Natural killer cell (primary cell): ENCODE measurements around the gene KMO. TPM values are rescaled to one million over a fixed set of nuclear protein-coding genes. Genes with fewer than 3 reads are reported as not detected.

Experiments used
- ATAC-seq, 3 donors: fragments of 150-1000 bp in 2 of 3; fragments of 200-7000 bp in 1 of 3; cut with Tn5 transposase; 1 replicate in 1 of 3; 2 replicates in 2 of 3; pipeline ENCODE4 v1.10.0; 2021; ENCODE audit warnings: mild to moderate bottlenecking in 2 of 3, moderate library complexity in 2 of 3
- DNase-seq, 2 donors: peaks; one replicate each; pipeline versions ENCODE4 v3.0.0 to v3.0.0-alpha.2; 2013 to 2021; ENCODE audit warnings: mixed read lengths in 1 of 2
- H3K27ac ChIP-seq: one replicate; pipeline ENCODE4 v1.5.1; 2013; ENCODE audit warnings: mild to moderate bottlenecking, low read length
- H3K27me3 ChIP-seq: one replicate; pipeline ENCODE4 v1.6.1; 2013; ENCODE audit warnings: low read length; ENCODE audit not compliant: control insufficient read depth, insufficient read depth
- H3K36me3 ChIP-seq: one replicate; pipeline ENCODE4 v1.6.1; 2013; ENCODE audit warnings: low read length; ENCODE audit not compliant: control insufficient read depth, insufficient read depth
- H3K4me1 ChIP-seq: one replicate; pipeline ENCODE4 v1.6.1; 2013; ENCODE audit warnings: low read length; ENCODE audit not compliant: control insufficient read depth, insufficient read depth
- H3K4me3 ChIP-seq: one replicate; pipeline ENCODE4 v1.5.1; 2013; ENCODE audit warnings: low read length
- H3K9me3 ChIP-seq: one replicate; pipeline ENCODE4 v1.6.1; 2013; ENCODE audit warnings: low read length; ENCODE audit not compliant: control insufficient read depth, insufficient read depth
- H3K27ac Mint-ChIP-seq, 2 donors: one replicate each; pipeline ENCODE4 v1.8.0; 2022; ENCODE audit warnings: mild to moderate bottlenecking in 2 of 2, mixed read lengths in 2 of 2, moderate library complexity in 1 of 2
- H3K27me3 Mint-ChIP-seq, 2 donors: one replicate each; pipeline ENCODE4 v1.8.0; 2022; ENCODE audit warnings: low read depth in 2 of 2, mixed read lengths in 2 of 2
- H3K36me3 Mint-ChIP-seq: one replicate; pipeline ENCODE4 v1.8.0; 2022; ENCODE audit warnings: mixed read lengths
- H3K4me1 Mint-ChIP-seq, 2 donors: one replicate each; pipeline ENCODE4 v1.8.0; 2022; ENCODE audit warnings: mixed read lengths in 2 of 2
- H3K4me3 Mint-ChIP-seq: one replicate; pipeline ENCODE4 v1.8.0; 2022; ENCODE audit warnings: mild to moderate bottlenecking, moderate library complexity, mixed read lengths
- H3K9me3 Mint-ChIP-seq, 2 donors: one replicate each; pipeline ENCODE4 v1.8.0; 2022; ENCODE audit warnings: mixed read lengths in 2 of 2
- CTCF ChIP-seq: fragments of 200-600 bp; IDR thresholded peaks from one replicate; pipeline ENCODE4 v1.8.0; 2022; ENCODE audit warnings: antibody characterized with exemption
- WGBS: methylation state at CpG from one replicate; pipeline ENCODE4 v1.1.7; 2013; ENCODE audit warnings: missing lambda C conversion rate; ENCODE audit not compliant: insufficient coverage; 5-methylcytosine and 5-hydroxymethylcytosine counted together
- intact Hi-C: fragments of 100-400 bp; cut with micrococcal nuclease; formaldehyde crosslinking; loops from one replicate; pipeline ENCODE4 v1.14.2; 2022
- total RNA-seq, 4 donors: library from RNA; stranded (reverse); fragments of 120-200 nt in 1 of 4; gene quantifications; one replicate each; pipeline versions ENCODE4 v1.2.3 to v1.2.4, GENCODE V29; 2013 to 2022

KMO gene
- total RNA-seq, 3 donors from 2014 or later (not counting 1 experiment from before 2014, with no cell fraction given) = 0.97 to 1.1 TPM; not detected in 1

GRCh38 chr1:241596633-241597032 is 64.5 kb downstream of the KMO start:
- ATAC-seq (no peak), DNase-seq (no peak)
- Histone ChIP-seq H3K27ac (no peak overlapping the region), H3K36me3 (peaks cover 6% of the 10 kb centered on the region), H3K4me3 (no peak overlapping the region), H3K4me1 (no peaks in the 10 kb centered on the region), H3K27me3 (no peaks in the 10 kb centered on the region), H3K9me3 (no peaks in the 10 kb centered on the region)
- TF ChIP-seq CTCF = no peak
- Mint-ChIP-seq H3K27me3 (no peaks in the 10 kb centered on the region), H3K36me3 (no peaks in the 10 kb centered on the region), H3K9me3 (no peaks in the 10 kb centered on the region), H3K4me3 (no peak overlapping the region), H3K4me1 (no peaks in the 10 kb centered on the region), H3K27ac (no peak overlapping the region)
- WGBS = 77% methylated on average over 6 of the region's 6 CpGs
- intact Hi-C loops = no loop called here

- no peak for DNase-seq
- WGBS = 90% methylated on average over 2 of the region's 3 CpGs
- Mint-ChIP-seq H3K4me3 (no peak overlapping the region), H3K27ac (no peak overlapping the region), H3K9me3 (no peaks in the 10 kb centered on the region), H3K36me3 (no peaks in the 10 kb centered on the region), H3K27me3 (no peaks in the 10 kb centered on the region), H3K4me1 (no peaks in the 10 kb centered on the region)
- H3K27ac ChIP-seq = no peak overlapping the region
- no peaks in the 10 kb centered on the region for H3K27me3 ChIP-seq
- no peaks in the 10 kb centered on the region for H3K9me3 ChIP-seq
- no peaks in the 10 kb centered on the region for H3K4me1 ChIP-seq
- intact Hi-C loops = no loop called here
- no peak for ATAC-seq
- no peak for TF ChIP-seq CTCF
- peaks cover 6% of the 10 kb centered on the region for H3K36me3 ChIP-seq
- H3K4me3 ChIP-seq = no peak overlapping the region
These were observed 66.1 kb downstream of the KMO start for GRCh38 chr1:241598249-241598648.

- Mint-ChIP-seq H3K36me3 (no peaks in the 10 kb centered on the region), H3K27me3 (no peaks in the 10 kb centered on the region), H3K9me3 (no peaks in the 10 kb centered on the region), H3K4me1 (no peaks in the 10 kb centered on the region), H3K27ac (no peak overlapping the region), H3K4me3 (no peak overlapping the region)
- H3K27ac ChIP-seq = no peak overlapping the region
- H3K4me1 ChIP-seq = no peaks in the 10 kb centered on the region
- no peak for ATAC-seq
- 54% methylated on average over 2 of the region's 2 CpGs for WGBS
- peaks cover 3% of the 10 kb centered on the region for H3K36me3 ChIP-seq
- no peak for TF ChIP-seq CTCF
- intact Hi-C loops = no loop called here
- H3K27me3 ChIP-seq = no peaks in the 10 kb centered on the region
- no peak overlapping the region for H3K4me3 ChIP-seq
- DNase-seq = no peak
- H3K9me3 ChIP-seq = no peaks in the 10 kb centered on the region
These were observed 68.3 kb downstream of the KMO start for GRCh38 chr1:241600496-241600901.

- no peak for DNase-seq
- H3K9me3 ChIP-seq = no peaks in the 10 kb centered on the region
- no peaks in the 10 kb centered on the region for H3K36me3 ChIP-seq
- H3K27ac ChIP-seq = no peak overlapping the region
- H3K27me3 Mint-ChIP-seq = no peaks in the 10 kb centered on the region
- no peaks in the 10 kb centered on the region for H3K9me3 Mint-ChIP-seq
- no peak overlapping the region for H3K27ac Mint-ChIP-seq
- TF ChIP-seq CTCF = no peak
- H3K4me1 Mint-ChIP-seq = no peaks in the 10 kb centered on the region
- H3K36me3 Mint-ChIP-seq = no peaks in the 10 kb centered on the region
- intact Hi-C loops = no loop called here
- ATAC-seq = no peak
- no peak overlapping the region for H3K4me3 Mint-ChIP-seq
- H3K4me1 ChIP-seq = no peaks in the 10 kb centered on the region
- no peaks in the 10 kb centered on the region for H3K27me3 ChIP-seq
- no peak overlapping the region for H3K4me3 ChIP-seq
- 81% methylated on average over 2 of the region's 3 CpGs for WGBS
These were observed 71.6 kb downstream of the KMO start for GRCh38 chr1:241603731-241604245.
